H9 (cell line): ENCODE measurements around the gene CDK17. TPM values are rescaled to one million over a fixed set of nuclear protein-coding genes. Genes with fewer than 3 reads are reported as not detected.

Experiments
- DNase-seq: peaks from one replicate; pipeline ENCODE4 v3.0.0-alpha.2; 2017
- H2AFZ ChIP-seq: one replicate; pipeline ENCODE4 v1.6.1; 2013; ENCODE audit warnings: mild to moderate bottlenecking, low read length, control low read depth, moderate library complexity
- H2AK5ac ChIP-seq: 2 replicates; pipeline ENCODE4 v1.6.1; 2013; ENCODE audit warnings: low read length, control low read depth, mixed read lengths; ENCODE audit not compliant: insufficient read length
- H2BK120ac ChIP-seq: one replicate; pipeline ENCODE4 v1.6.1; 2013; ENCODE audit warnings: low read depth, mild to moderate bottlenecking, low read length, control low read depth, inconsistent platforms; ENCODE audit not compliant: poor library complexity, severe bottlenecking
- H2BK12ac ChIP-seq: 2 replicates; pipeline ENCODE4 v1.6.1; 2013; ENCODE audit warnings: low read length, control low read depth, mixed read lengths, low read depth; ENCODE audit not compliant: insufficient read length
- H2BK15ac ChIP-seq: 2 replicates; pipeline ENCODE4 v1.6.1; 2013; ENCODE audit warnings: low read depth, low read length, control low read depth
- H2BK20ac ChIP-seq: one replicate; pipeline ENCODE4 v1.6.1; 2013; ENCODE audit warnings: low read depth, mild to moderate bottlenecking, low read length, control low read depth, inconsistent platforms; ENCODE audit not compliant: poor library complexity, severe bottlenecking
- H2BK5ac ChIP-seq: 2 replicates; pipeline ENCODE4 v1.6.1; 2013; ENCODE audit warnings: low read length, control low read depth, mixed read lengths; ENCODE audit not compliant: insufficient read length
- H3K14ac ChIP-seq: 2 replicates; pipeline ENCODE4 v1.6.1; 2013; ENCODE audit warnings: low read length, control low read depth; ENCODE audit not compliant: insufficient read depth
- H3K18ac ChIP-seq: 2 replicates; pipeline ENCODE4 v1.6.1; 2013; ENCODE audit warnings: low read depth, mild to moderate bottlenecking, mixed read lengths, low read length, control low read depth; ENCODE audit not compliant: insufficient read length
- H3K23ac ChIP-seq: 2 replicates; pipeline ENCODE4 v1.6.1; 2013; ENCODE audit warnings: low read length, control low read depth, mixed read lengths, low read depth; ENCODE audit not compliant: insufficient read length
- H3K23me2 ChIP-seq: 2 replicates; pipeline ENCODE4 v1.6.1; 2013; ENCODE audit warnings: low read depth, mild to moderate bottlenecking, mixed read lengths, low read length, control low read depth; ENCODE audit not compliant: insufficient read length, poor library complexity, severe bottlenecking
- H3K27ac ChIP-seq: 2 replicates; pipeline ENCODE4 v1.5.1; 2013; ENCODE audit warnings: low read length, control low read depth, mixed read lengths, low read depth; ENCODE audit not compliant: insufficient read length
- H3K27me3 ChIP-seq: 2 replicates; pipeline ENCODE4 v1.6.1; 2013; ENCODE audit warnings: low read length, control low read depth, inconsistent platforms; ENCODE audit not compliant: insufficient read depth
- H3K4ac ChIP-seq: 2 replicates; pipeline ENCODE4 v1.6.1; 2013; ENCODE audit warnings: low read depth, mild to moderate bottlenecking, control low read depth, inconsistent platforms, low read length, moderate library complexity
- H3K4me1 ChIP-seq: 2 replicates; pipeline ENCODE4 v1.6.1; 2013; ENCODE audit warnings: low read length, control low read depth, inconsistent platforms; ENCODE audit not compliant: insufficient read depth
- H3K4me2 ChIP-seq: 2 replicates; pipeline ENCODE4 v1.6.1; 2013; ENCODE audit warnings: low read length, control low read depth, mixed read lengths; ENCODE audit not compliant: insufficient read length, insufficient read depth
- H3K56ac ChIP-seq: 2 replicates; pipeline ENCODE4 v1.6.1; 2013; ENCODE audit warnings: low read depth, mild to moderate bottlenecking, mixed read lengths, low read length, control low read depth; ENCODE audit not compliant: insufficient read length
- H3K79me1 ChIP-seq: 2 replicates; pipeline ENCODE4 v1.6.1; 2013; ENCODE audit warnings: low read depth, mild to moderate bottlenecking, moderate library complexity, low read length, control low read depth, inconsistent platforms; ENCODE audit not compliant: insufficient read depth, poor library complexity, severe bottlenecking
- H3K79me2 ChIP-seq: 2 replicates; pipeline ENCODE4 v1.6.1; 2013; ENCODE audit warnings: low read length, control low read depth, inconsistent platforms; ENCODE audit not compliant: insufficient read depth
- H3K9ac ChIP-seq: 2 replicates; pipeline ENCODE4 v1.6.1; 2013; ENCODE audit warnings: low read length, control low read depth, mixed read lengths; ENCODE audit not compliant: insufficient read length; ENCODE audit errors: extremely low read depth
- H3K9me3 ChIP-seq: one replicate; pipeline ENCODE4 v1.6.1; 2013; ENCODE audit warnings: low read depth, low read length, inconsistent platforms; ENCODE audit not compliant: control insufficient read depth
- H3T11ph ChIP-seq: one replicate; pipeline ENCODE4 v1.6.1; 2013; ENCODE audit warnings: mild to moderate bottlenecking, low read length, control low read depth, inconsistent platforms
- H4K20me1 ChIP-seq: one replicate; pipeline ENCODE4 v1.6.1; 2013; ENCODE audit not compliant: control insufficient read depth, insufficient read length, insufficient read depth
- H4K5ac ChIP-seq: 2 replicates; pipeline ENCODE4 v1.6.1; 2013; ENCODE audit warnings: low read depth, mild to moderate bottlenecking, mixed read lengths, low read length, control low read depth; ENCODE audit not compliant: insufficient read length
- H4K8ac ChIP-seq: replicated peaks from 2 replicates; pipeline ENCODE4 v1.6.1; 2013; ENCODE audit warnings: low read length, control low read depth, mixed read lengths, low read depth; ENCODE audit not compliant: insufficient read length
- H4K91ac ChIP-seq: 2 replicates; pipeline ENCODE4 v1.6.1; 2013; ENCODE audit warnings: low read depth, mild to moderate bottlenecking, moderate library complexity, mixed read lengths, low read length, control low read depth; ENCODE audit not compliant: insufficient read length
- H3K27ac Mint-ChIP-seq, 3 experiments: 2 replicates in 2 of 3; 3 replicates in 1 of 3; pipeline ENCODE4 v1.8.0; 2020 to 2021; ENCODE audit warnings: mixed read lengths in 3 of 3, mild to moderate bottlenecking in 1 of 3, moderate library complexity in 1 of 3
- H3K27me3 Mint-ChIP-seq: 2 replicates; pipeline ENCODE4 v1.8.0; 2021; ENCODE audit warnings: low read depth, mild to moderate bottlenecking, moderate library complexity, mixed read lengths
- H3K36me3 Mint-ChIP-seq, 3 experiments: 2 replicates in 2 of 3; 3 replicates in 1 of 3; pipeline ENCODE4 v1.8.0; 2020 to 2021; ENCODE audit warnings: low read depth in 3 of 3, mixed read lengths in 3 of 3; ENCODE audit not compliant: insufficient read depth in 1 of 3
- H3K4me1 Mint-ChIP-seq, 2 experiments: 2 replicates each; pipeline ENCODE4 v1.8.0; 2020; ENCODE audit warnings: mixed read lengths in 2 of 2
- H3K4me3 Mint-ChIP-seq, 2 experiments: 2 replicates in 1 of 2; 3 replicates in 1 of 2; pipeline ENCODE4 v1.8.0; 2020 to 2021; ENCODE audit warnings: mild to moderate bottlenecking in 2 of 2, mixed read lengths in 2 of 2, moderate library complexity in 1 of 2
- H3K9me3 Mint-ChIP-seq, 2 experiments: 2 replicates in 1 of 2; 3 replicates in 1 of 2; pipeline ENCODE4 v1.8.0; 2020; ENCODE audit warnings: mild to moderate bottlenecking in 2 of 2, mixed read lengths in 2 of 2, moderate library complexity in 1 of 2
- CTCF ChIP-seq: fragments of 200-600 bp; sonication (generic); conservative IDR thresholded peaks from 3 replicates; pipeline ENCODE4 v1.8.0; 2021; ENCODE audit warnings: antibody characterized with exemption, mild to moderate bottlenecking
- total RNA-seq: library from RNA; stranded (reverse); gene quantifications from 2 replicates; pipeline ENCODE4 v1.2.1, GENCODE V29; 2021

Gene CDK17
- total RNA-seq, 1 experiment from 2014 or later, result 28.8 TPM

GRCh38 chr12:96412431-96412830, 12.2 kb upstream of the CDK17 start:
- H3K4me1 ChIP-seq, result no peaks in the 10 kb centered on the region
- no peak for DNase-seq
- H2BK5ac ChIP-seq, result no peak overlapping the region
- no peak overlapping the region for H3K4ac ChIP-seq
- no peak overlapping the region for H3K4me2 ChIP-seq
- H3K9me3 ChIP-seq, result no peaks in the 10 kb centered on the region
- no peak overlapping the region for H3K4me3 Mint-ChIP-seq
- H3K9me3 Mint-ChIP-seq, result no peaks in the 10 kb centered on the region
- no peaks in the 10 kb centered on the region for H3K27me3 ChIP-seq
- H3K36me3 Mint-ChIP-seq, result no peaks in the 10 kb centered on the region
- no peak overlapping the region for H3T11ph ChIP-seq
- H4K91ac ChIP-seq, result no peak overlapping the region
- no peaks in the 10 kb centered on the region for H4K20me1 ChIP-seq
- H3K23me2 ChIP-seq, result no peaks in the 10 kb centered on the region
- H2BK15ac ChIP-seq, result no peak overlapping the region
- H2BK120ac ChIP-seq, result no peak overlapping the region
- no peak overlapping the region for H3K14ac ChIP-seq
- H3K18ac ChIP-seq, result no peak overlapping the region
- H2BK12ac ChIP-seq, result no peak overlapping the region
- H3K4me1 Mint-ChIP-seq, result no peaks in the 10 kb centered on the region
- H2AFZ ChIP-seq, result no peak overlapping the region
- H3K23ac ChIP-seq, result no peak overlapping the region
- H2AK5ac ChIP-seq, result no peak overlapping the region
- no peaks in the 10 kb centered on the region for H3K27me3 Mint-ChIP-seq
- H3K27ac Mint-ChIP-seq, result no peak overlapping the region
- H3K27ac ChIP-seq, result no peak overlapping the region
- TF ChIP-seq CTCF, result no peak
- H3K79me1 ChIP-seq, result no peaks in the 10 kb centered on the region
- H4K8ac ChIP-seq, result no peak overlapping the region
- no peak overlapping the region for H2BK20ac ChIP-seq
- H3K56ac ChIP-seq, result no peak overlapping the region
- H4K5ac ChIP-seq, result no peak overlapping the region
- no peak overlapping the region for H3K9ac ChIP-seq
- no peaks in the 10 kb centered on the region for H3K79me2 ChIP-seq
